Measurements from ENCODE around the gene COG4.
A peak's percentile ranks its signal among the peaks of the same experiment; 100 is the strongest.
"Not testable (repeated sequence)": the region's sequence is repeated elsewhere in the genome, so short reads cannot be mapped to it uniquely, and the experiment has no call there.

COG4 gene

DNA sequence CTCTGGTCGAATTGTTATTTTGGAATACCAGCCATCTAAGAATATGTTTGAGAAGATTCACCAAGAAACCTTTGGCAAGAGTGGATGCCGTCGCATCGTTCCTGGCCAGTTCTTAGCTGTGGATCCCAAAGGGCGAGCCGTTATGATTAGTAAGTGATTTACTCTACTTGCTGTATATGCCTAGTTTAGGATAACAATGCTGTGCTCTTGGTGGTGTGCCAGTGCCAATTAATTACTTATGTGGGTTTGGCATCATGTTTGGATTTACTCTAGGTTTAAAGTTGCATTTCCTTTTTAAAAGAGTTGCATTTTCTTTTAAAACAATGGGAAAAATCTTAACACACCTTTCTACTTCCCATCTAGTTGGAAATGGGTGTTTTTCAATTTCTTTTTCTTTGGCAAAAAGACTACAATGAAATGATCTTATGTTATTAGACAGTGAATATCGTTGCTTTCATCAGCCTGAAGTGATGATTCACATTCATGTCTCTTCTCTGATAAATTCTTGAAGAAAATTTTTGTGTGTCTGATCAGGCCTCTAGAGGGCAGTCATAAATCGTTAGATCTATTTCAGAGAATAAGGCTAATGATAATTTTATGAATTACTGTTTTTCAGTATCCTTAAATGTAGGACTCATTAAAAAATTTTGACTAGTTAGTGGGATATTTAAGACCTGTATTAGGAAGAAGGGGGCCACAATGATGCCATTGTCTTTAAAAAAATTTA is 5.9 kb upstream of the COG4 start:
- TF ChIP-seq, protein P1, sequence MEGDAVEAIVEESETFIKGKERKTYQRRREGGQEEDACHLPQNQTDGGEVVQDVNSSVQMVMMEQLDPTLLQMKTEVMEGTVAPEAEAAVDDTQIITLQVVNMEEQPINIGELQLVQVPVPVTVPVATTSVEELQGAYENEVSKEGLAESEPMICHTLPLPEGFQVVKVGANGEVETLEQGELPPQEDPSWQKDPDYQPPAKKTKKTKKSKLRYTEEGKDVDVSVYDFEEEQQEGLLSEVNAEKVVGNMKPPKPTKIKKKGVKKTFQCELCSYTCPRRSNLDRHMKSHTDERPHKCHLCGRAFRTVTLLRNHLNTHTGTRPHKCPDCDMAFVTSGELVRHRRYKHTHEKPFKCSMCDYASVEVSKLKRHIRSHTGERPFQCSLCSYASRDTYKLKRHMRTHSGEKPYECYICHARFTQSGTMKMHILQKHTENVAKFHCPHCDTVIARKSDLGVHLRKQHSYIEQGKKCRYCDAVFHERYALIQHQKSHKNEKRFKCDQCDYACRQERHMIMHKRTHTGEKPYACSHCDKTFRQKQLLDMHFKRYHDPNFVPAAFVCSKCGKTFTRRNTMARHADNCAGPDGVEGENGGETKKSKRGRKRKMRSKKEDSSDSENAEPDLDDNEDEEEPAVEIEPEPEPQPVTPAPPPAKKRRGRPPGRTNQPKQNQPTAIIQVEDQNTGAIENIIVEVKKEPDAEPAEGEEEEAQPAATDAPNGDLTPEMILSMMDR (IDR thresholded peaks at IDR 0.05; ENCODE audit: borderline replicate concordance, control extremely low read depth, extremely low read depth, insufficient read depth, missing control alignments) = peak; percentile 18
- peak; percentile 37 for DNase-seq (ENCODE audit: low spot score)
- in situ Hi-C loops (cut with MboI; ENCODE audit: low sequenced_read_pairs, unreplicated experiment) = no loop called here

DNA sequence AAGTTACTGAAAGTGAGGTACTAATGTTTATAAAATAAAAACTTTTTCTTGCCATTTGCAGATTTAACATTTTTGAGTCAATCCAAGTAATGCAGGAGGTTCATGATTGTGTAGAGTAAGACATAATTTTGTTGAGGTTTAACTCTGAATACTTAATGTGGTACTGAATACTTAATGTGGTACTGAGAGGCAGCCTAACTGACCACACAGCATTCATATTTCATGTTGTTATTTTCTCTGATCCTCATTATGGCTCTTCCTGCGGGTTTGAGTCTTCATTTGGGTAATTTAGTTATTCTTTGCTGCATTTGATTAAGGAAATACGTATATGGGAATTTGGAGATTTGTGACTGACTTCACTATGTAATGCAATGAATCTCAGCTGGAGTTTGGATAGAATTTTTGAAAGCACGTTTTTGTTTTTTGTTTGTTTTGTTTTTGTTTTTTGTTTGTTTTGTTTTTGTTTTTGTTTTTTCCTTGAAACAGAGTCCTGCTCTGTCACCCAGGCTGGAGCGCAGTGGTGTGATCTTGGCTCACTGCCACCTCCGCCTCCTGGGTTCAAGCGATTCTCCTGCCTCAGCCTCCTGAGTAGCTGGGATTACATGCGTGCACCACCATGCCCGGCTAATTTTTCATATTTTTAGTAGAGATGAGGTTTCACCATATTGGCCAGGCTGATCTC is 4.1 kb upstream of the COG4 start:
- TF ChIP-seq, protein P1 (IDR thresholded peaks at IDR 0.05; ENCODE audit: borderline replicate concordance, control extremely low read depth, extremely low read depth, insufficient read depth, missing control alignments) = no peak
- in situ Hi-C loops (cut with MboI; ENCODE audit: low sequenced_read_pairs, unreplicated experiment) = no loop called here
- DNase-seq (ENCODE audit: low spot score) = no peak

DNA sequence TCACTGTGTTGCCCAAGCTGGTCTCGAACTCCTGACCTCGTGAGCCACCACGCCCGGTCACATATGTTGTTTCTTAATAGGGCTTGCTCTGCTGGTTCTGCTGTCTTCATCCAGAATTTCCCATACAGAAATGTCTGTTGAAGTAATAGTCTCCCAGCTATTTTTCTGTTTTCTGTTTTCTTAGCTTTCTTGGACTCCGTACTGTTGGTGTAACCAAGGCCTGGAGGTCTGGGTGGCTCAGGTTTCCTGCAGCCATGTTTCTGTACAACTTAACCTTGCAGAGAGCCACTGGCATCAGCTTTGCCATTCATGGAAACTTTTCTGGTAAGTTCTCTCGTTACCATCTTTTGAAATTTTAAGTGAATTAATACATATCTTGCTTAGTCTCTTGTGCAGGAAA is 3.0 kb upstream of the COG4 start:
- TF ChIP-seq, protein P1 (IDR thresholded peaks at IDR 0.05; ENCODE audit: borderline replicate concordance, control extremely low read depth, extremely low read depth, insufficient read depth, missing control alignments) = no peak
- DNase-seq (ENCODE audit: low spot score) = no peak

DNA sequence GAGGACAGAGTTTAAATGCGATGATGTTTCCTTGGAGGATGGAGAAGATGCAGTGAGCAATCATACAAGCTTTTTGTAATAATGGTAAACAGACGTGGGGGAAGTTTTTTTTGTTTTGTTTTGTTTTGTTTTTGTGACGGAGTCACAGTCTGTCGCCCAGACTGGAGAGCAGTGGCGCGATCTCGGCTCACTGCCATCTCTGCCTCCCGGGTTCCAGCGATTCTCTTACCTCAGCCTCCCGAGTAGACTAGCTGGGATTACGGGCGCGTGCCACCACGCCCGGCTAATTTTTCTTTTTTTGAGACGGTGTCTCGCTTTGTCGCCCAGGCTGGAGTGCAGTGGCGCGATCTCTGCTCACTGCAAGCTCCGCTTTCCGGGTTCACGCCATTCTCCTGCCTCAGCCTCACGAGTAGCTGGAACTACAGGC is 1.1 kb upstream of the COG4 start:
- DNase-seq (ENCODE audit: low spot score); in situ Hi-C loops (cut with MboI; ENCODE audit: low sequenced_read_pairs, unreplicated experiment): not testable (repeated sequence)

More for the DNA sequence above, 3.0 kb upstream of the COG4 start:
- in situ Hi-C loops (cut with MboI; ENCODE audit: low sequenced_read_pairs, unreplicated experiment) = no loop called here

DNA sequence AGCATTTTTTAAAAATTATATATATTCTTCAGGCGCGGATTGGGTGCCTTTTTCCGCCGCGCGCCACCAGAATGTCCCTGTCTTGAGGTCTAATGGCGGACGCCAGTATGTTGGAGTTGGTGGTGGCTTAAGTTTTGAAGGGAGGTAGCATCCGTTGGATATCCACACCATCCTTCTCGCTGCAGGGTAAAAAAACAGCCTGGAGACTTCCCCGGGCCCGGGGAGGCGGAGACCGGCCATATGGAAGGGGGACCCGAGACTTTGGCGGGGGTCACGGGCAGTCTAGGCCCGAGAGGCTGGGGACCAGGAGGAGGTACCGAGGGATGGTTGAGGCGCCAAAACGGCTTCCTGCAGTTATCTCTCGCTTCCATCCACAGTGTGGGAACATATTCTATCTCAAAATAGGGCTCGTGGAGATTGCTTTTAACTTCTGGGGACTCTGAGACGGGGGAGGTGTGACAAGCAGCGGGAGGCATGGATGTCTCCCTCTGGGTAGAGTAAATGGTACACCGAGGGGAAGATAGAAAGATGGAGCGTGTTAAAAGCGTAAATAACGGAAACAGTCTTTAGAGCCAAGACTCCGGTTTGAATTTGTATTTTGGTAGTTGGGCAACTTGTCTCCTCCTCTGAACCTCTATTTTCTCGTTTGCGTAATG is 517 bp upstream of the COG4 start, which contains the start of gene SF3B3:
Gene SF3B3, plus strand, starts transcription at position 74 of the 656 bp plus-strand sequence. CDS start 2,841 bp downstream, outside the sequence.
- in situ Hi-C loops (cut with MboI; ENCODE audit: low sequenced_read_pairs, unreplicated experiment) = no loop called here
- DNase-seq (ENCODE audit: low spot score) = peak; percentile 78
- TF ChIP-seq, protein P1 (IDR thresholded peaks at IDR 0.05; ENCODE audit: borderline replicate concordance, control extremely low read depth, extremely low read depth, insufficient read depth, missing control alignments) = no peak

DNA sequence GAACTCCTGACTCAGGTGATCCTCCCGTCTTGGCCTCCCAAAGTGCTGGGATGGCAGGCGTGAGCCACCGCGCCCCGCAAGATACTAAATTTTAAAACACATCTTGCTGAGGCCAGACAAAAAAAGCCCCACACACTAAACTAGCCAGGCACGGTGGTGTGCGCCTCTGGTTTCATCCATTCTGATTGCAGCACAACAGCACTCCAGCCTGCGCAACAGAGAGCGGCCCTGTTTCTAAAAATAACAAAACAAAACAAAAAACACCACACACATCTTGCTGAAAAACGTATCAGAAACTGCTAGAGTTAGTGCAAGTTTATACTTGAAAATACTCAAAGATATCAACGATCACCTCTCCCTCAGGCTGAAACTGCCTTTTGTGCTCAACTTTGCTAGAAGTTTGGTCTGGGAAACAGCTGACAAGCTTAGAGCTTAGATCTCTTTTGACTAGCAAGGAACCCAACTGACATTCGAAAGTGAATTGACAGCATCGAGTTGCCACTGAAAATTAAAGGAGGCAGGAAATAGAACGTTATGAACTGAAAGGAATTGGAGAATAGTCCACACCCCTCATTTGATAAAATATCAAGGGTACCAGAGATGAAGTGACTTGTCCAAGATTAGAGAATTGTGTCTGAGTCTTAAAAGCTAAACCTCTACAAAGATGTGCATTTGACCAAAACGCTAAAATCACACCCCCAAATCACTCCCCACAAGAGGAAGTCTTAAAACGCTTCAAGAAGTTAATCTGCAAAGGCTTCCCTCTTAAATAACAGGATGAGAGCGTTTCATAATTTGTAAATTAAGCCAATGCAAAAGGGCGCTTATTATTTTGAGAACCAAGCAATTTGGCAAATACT is 908 bp downstream of the COG4 start:
- peak; percentile 43 for DNase-seq (ENCODE audit: low spot score)
- in situ Hi-C loops (cut with MboI; ENCODE audit: low sequenced_read_pairs, unreplicated experiment) = no loop called here
- TF ChIP-seq, protein P1 (IDR thresholded peaks at IDR 0.05; ENCODE audit: borderline replicate concordance, control extremely low read depth, extremely low read depth, insufficient read depth, missing control alignments) = no peak
